Cerebellar cortex (tissue), 1 donor: Measurements from ENCODE around the gene FSCN2.
"Not testable (repeated sequence)": the region's sequence is repeated elsewhere in the genome, so short reads cannot be mapped to it uniquely, and the experiment has no call there.

Experiments
- DNase-seq: peaks from one replicate; pipeline ENCODE4 v3.0.0-alpha.2; 2015; ENCODE audit warnings: low spot score

The FSCN2 gene

GRCh38 chr17:81578561-81579225, 50.5 kb downstream of the FSCN2 start:
- DNase-seq: no peak

- DNase-seq: no peak
Measured at GRCh38 chr17:81579298-81579697, 51.1 kb downstream of the FSCN2 start.

GRCh38 chr17:81579821-81580321, 51.7 kb downstream of the FSCN2 start:
- no peak for DNase-seq

- no peak for DNase-seq
Measured at GRCh38 chr17:81580481-81580880, 52.3 kb downstream of the FSCN2 start.

- DNase-seq: no peak
Measured at GRCh38 chr17:81581758-81582157, 53.6 kb downstream of the FSCN2 start.

- DNase-seq: no peak
Measured at GRCh38 chr17:81582341-81582740, 54.2 kb downstream of the FSCN2 start.

- no peak for DNase-seq
Measured at GRCh38 chr17:81582749-81583148, 54.6 kb downstream of the FSCN2 start.

GRCh38 chr17:81583589-81584342, 55.6 kb downstream of the FSCN2 start:
- no peak for DNase-seq

- DNase-seq: not testable (repeated sequence)
Measured at GRCh38 chr17:81584771-81585170, 56.6 kb downstream of the FSCN2 start.

GRCh38 chr17:81586096-81586495, 57.9 kb downstream of the FSCN2 start:
- DNase-seq: no peak
